Measurements from ENCODE around the gene LYPD6B. TPM values are rescaled to one million over a fixed set of nuclear protein-coding genes. Genes with fewer than 3 reads are reported as not detected.

Gene LYPD6B
- total and polyA plus RNA-seq, 2 donors (not counting 1 experiment from before 2014, with no cell fraction given) = 1.5 to 2.7 TPM

DNA sequence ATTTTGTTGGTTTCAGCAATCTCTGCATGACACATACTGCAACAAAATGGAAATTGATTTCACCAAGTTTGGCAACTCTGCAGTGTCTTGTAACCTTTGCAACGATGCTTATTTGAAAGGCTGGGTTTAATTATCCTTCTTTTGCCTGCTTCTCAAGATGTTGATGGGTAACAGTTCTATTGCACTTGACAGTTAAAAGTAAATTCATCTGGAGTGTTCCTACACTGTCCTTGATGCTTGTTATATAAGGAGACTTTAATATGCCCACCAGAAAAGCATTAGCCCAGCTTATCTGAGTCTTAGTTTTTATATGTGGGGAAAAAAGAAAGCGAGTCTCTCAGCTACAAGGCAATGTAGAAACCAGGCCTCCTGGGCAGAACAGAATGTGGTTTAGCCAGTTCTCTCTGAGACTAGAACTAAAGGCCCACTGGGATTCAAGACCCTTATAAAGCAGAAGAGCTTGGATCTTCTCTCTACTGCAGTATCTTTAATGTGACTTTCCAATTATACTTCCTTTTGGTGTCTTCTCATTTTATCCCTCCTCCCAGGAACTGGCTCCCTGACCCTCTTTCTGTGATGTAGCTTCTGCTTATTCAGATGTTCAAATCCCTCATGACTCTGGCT, 185.1 kb downstream of the LYPD6B start:
- intact Hi-C loops (cut with micrococcal nuclease) = no loop called here

DNA sequence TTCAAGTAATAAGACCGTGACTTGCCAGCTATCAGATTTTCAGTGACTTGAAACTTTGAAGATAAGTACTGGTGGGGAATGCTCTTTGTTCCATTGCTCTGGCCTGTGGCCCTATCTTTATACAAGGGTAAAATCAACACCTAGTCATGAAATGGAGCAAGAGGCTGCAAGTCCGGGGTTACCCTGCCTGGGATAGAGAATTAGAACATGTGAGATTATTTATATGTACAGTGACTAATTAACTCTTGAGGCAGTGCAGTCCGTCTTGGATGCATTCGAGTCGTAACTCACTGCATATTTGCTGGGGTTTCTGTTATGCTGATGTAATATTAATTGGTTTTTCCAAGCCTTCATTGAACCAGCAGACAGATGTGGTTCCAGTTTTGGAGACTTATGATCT, 186.0 kb downstream of the LYPD6B start:
- no peak overlapping the region for H3K4me3 ChIP-seq (ENCODE audit: control extremely low read depth in 1 of 5, extremely low read depth in 1 of 5, insufficient read depth in 1 of 5, low read depth in 2 of 5, low read length in 4 of 5)
- 92% methylated on average over 4 of the region's 5 CpGs for WGBS (ENCODE audit: insufficient coverage)
- peaks cover 0 to 8% (median 3%) of the 10 kb centered on the region in 4 experiments for H3K27me3 ChIP-seq (replicated peaks in 1 of 4; ENCODE audit: control extremely low read depth in 1 of 4, control insufficient read depth in 3 of 4, insufficient read depth in 4 of 4, low read length in 3 of 4)
- H3K27ac Mint-ChIP-seq = no peak overlapping the region
- no peak overlapping the region for H2AFZ ChIP-seq (ENCODE audit: insufficient read depth, low read depth, low read length, poor library complexity, severe bottlenecking)
- H3K27ac ChIP-seq (ENCODE audit: low read length in 2 of 2) = no peak overlapping the region
- no peaks in the 10 kb centered on the region for H3K4me1 ChIP-seq (ENCODE audit: control insufficient read depth in 2 of 2, insufficient read depth in 2 of 2, low read length in 2 of 2)
- POLR2A ChIA-PET = no interaction called here
- no peaks in the 10 kb centered on the region for H3K9me3 Mint-ChIP-seq (ENCODE audit: insufficient read depth)
- no peaks in the 10 kb centered on the region for H3K4me1 Mint-ChIP-seq
- H3K79me2 ChIP-seq (ENCODE audit: control insufficient read depth, insufficient read depth, low read length) = no peaks in the 10 kb centered on the region
- no peaks in the 10 kb centered on the region for H3K36me3 ChIP-seq (replicated peaks in 1 of 2; ENCODE audit: control extremely low read depth in 1 of 2, control insufficient read depth in 1 of 2, extremely low read depth in 1 of 2, insufficient read depth in 2 of 2, low read length in 1 of 2)
- H3K4me2 ChIP-seq (replicated peaks; ENCODE audit: low read depth, low read length, poor library complexity, severe bottlenecking) = no peak overlapping the region
- peaks cover 28% of the 10 kb centered on the region for H3K27me3 Mint-ChIP-seq
- TF ChIP-seq EZH2 (IDR thresholded peaks at IDR 0.05; ENCODE audit: borderline replicate concordance, insufficient read depth, low read depth, low read length, poor library complexity, severe bottlenecking) = no peak
- TF ChIP-seq, protein P1, sequence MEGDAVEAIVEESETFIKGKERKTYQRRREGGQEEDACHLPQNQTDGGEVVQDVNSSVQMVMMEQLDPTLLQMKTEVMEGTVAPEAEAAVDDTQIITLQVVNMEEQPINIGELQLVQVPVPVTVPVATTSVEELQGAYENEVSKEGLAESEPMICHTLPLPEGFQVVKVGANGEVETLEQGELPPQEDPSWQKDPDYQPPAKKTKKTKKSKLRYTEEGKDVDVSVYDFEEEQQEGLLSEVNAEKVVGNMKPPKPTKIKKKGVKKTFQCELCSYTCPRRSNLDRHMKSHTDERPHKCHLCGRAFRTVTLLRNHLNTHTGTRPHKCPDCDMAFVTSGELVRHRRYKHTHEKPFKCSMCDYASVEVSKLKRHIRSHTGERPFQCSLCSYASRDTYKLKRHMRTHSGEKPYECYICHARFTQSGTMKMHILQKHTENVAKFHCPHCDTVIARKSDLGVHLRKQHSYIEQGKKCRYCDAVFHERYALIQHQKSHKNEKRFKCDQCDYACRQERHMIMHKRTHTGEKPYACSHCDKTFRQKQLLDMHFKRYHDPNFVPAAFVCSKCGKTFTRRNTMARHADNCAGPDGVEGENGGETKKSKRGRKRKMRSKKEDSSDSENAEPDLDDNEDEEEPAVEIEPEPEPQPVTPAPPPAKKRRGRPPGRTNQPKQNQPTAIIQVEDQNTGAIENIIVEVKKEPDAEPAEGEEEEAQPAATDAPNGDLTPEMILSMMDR (IDR thresholded peaks at IDR 0.05) = no peak
- H3K4me3 Mint-ChIP-seq = no peak overlapping the region
- no peaks in the 10 kb centered on the region for H4K20me1 ChIP-seq (ENCODE audit: control insufficient read depth, insufficient read depth, low read length, poor library complexity, severe bottlenecking)
- DNase-seq (no peak), ATAC-seq (ENCODE audit: low read depth) (no peak)
- H3K9me3 ChIP-seq (ENCODE audit: control extremely low read depth in 1 of 3, control insufficient read depth in 2 of 3, insufficient read depth in 1 of 3, low read length in 2 of 3) = no peaks in the 10 kb centered on the region
- H3K9ac ChIP-seq (ENCODE audit: low read length) = no peak overlapping the region
- intact Hi-C loops (cut with micrococcal nuclease) = no loop called here
- CTCF ChIA-PET = no interaction called here

More for the DNA sequence above, 185.1 kb downstream of the LYPD6B start:
- H3K27ac ChIP-seq (ENCODE audit: low read length in 2 of 2) = no peak overlapping the region
- Mint-ChIP-seq H3K4me1 (no peaks in the 10 kb centered on the region), H3K27ac (no peak overlapping the region), H3K9me3 (ENCODE audit: insufficient read depth) (no peaks in the 10 kb centered on the region), H3K4me3 (no peak overlapping the region), H3K27me3 (peaks cover 22% of the 10 kb centered on the region)
- WGBS (ENCODE audit: insufficient coverage) = 92% methylated on average over 2 of the region's 2 CpGs
- ChIA-PET POLR2A (no interaction called here), CTCF (no interaction called here)
- no peaks in the 10 kb centered on the region for H3K9me3 ChIP-seq (ENCODE audit: control extremely low read depth in 1 of 3, control insufficient read depth in 2 of 3, insufficient read depth in 1 of 3, low read length in 2 of 3)
- H3K4me2 ChIP-seq (replicated peaks; ENCODE audit: low read depth, low read length, poor library complexity, severe bottlenecking) = no peak overlapping the region
- H3K9ac ChIP-seq (ENCODE audit: low read length) = no peak overlapping the region
- H3K27me3 ChIP-seq (replicated peaks in 1 of 4; ENCODE audit: control extremely low read depth in 1 of 4, control insufficient read depth in 3 of 4, insufficient read depth in 4 of 4, low read length in 3 of 4) = peaks cover 0 to 7% (median 2%) of the 10 kb centered on the region in 4 experiments
- TF ChIP-seq EZH2 (IDR thresholded peaks at IDR 0.05; ENCODE audit: borderline replicate concordance, insufficient read depth, low read depth, low read length, poor library complexity, severe bottlenecking) = no peak
- TF ChIP-seq, protein P1 (IDR thresholded peaks at IDR 0.05) = no peak
- no peaks in the 10 kb centered on the region for H4K20me1 ChIP-seq (ENCODE audit: control insufficient read depth, insufficient read depth, low read length, poor library complexity, severe bottlenecking)
- no peak overlapping the region for H3K4me3 ChIP-seq (ENCODE audit: control extremely low read depth in 1 of 5, extremely low read depth in 1 of 5, insufficient read depth in 1 of 5, low read depth in 2 of 5, low read length in 4 of 5)
- H3K36me3 ChIP-seq (replicated peaks in 1 of 2; ENCODE audit: control extremely low read depth in 1 of 2, control insufficient read depth in 1 of 2, extremely low read depth in 1 of 2, insufficient read depth in 2 of 2, low read length in 1 of 2) = no peaks in the 10 kb centered on the region
- ATAC-seq (ENCODE audit: low read depth) (no peak), DNase-seq (no peak)
- H3K79me2 ChIP-seq (ENCODE audit: control insufficient read depth, insufficient read depth, low read length) = no peaks in the 10 kb centered on the region
- H3K4me1 ChIP-seq (ENCODE audit: control insufficient read depth in 2 of 2, insufficient read depth in 2 of 2, low read length in 2 of 2) = no peaks in the 10 kb centered on the region
- H2AFZ ChIP-seq (ENCODE audit: insufficient read depth, low read depth, low read length, poor library complexity, severe bottlenecking) = no peak overlapping the region

Data from B cell (primary cell).